NT2/D1 (cell line): ENCODE data around the gene EEF1AKMT4.

Source experiments
- DNase-seq: peaks from one replicate; pipeline ENCODE4 v3.0.0-alpha.2; 2011; ENCODE audit warnings: low read depth, low spot score
- H3K27me3 ChIP-seq: 2 replicates; pipeline ENCODE4 v1.6.0; 2011; ENCODE audit warnings: mild to moderate bottlenecking; ENCODE audit not compliant: insufficient read length, insufficient read depth
- H3K36me3 ChIP-seq: 2 replicates; pipeline ENCODE4 v1.6.1; 2011; ENCODE audit warnings: mild to moderate bottlenecking, low read length, mixed read lengths; ENCODE audit not compliant: insufficient read depth, insufficient read length
- H3K4me1 ChIP-seq: 2 replicates; pipeline ENCODE4 v1.5.1; 2011; ENCODE audit not compliant: insufficient read depth, insufficient read length
- H3K4me3 ChIP-seq: 2 replicates; pipeline ENCODE4 v1.5.1; 2011; ENCODE audit warnings: low read depth; ENCODE audit not compliant: insufficient read length
- H3K9ac ChIP-seq: 2 replicates; pipeline ENCODE4 v1.6.0; 2011; ENCODE audit warnings: low read depth; ENCODE audit not compliant: insufficient read length
- H3K9me3 ChIP-seq: 2 replicates; pipeline ENCODE4 v1.5.1; 2011; ENCODE audit warnings: mild to moderate bottlenecking, low read length; ENCODE audit not compliant: insufficient read depth
- SUZ12 ChIP-seq: IDR thresholded peaks from 2 replicates; pipeline ENCODE4 v1.6.1; 2011; ENCODE audit not compliant: insufficient read length, insufficient read depth; ENCODE audit errors: extremely low read depth
- YY1 ChIP-seq: IDR thresholded peaks from 2 replicates; pipeline ENCODE4 v1.6.1; 2011; ENCODE audit not compliant: insufficient read length, insufficient read depth
- ZNF274 ChIP-seq: IDR thresholded peaks from 2 replicates; pipeline ENCODE4 v1.6.1; 2011; ENCODE audit warnings: mild to moderate bottlenecking, low read depth, low read length

EEF1AKMT4 gene

DNA sequence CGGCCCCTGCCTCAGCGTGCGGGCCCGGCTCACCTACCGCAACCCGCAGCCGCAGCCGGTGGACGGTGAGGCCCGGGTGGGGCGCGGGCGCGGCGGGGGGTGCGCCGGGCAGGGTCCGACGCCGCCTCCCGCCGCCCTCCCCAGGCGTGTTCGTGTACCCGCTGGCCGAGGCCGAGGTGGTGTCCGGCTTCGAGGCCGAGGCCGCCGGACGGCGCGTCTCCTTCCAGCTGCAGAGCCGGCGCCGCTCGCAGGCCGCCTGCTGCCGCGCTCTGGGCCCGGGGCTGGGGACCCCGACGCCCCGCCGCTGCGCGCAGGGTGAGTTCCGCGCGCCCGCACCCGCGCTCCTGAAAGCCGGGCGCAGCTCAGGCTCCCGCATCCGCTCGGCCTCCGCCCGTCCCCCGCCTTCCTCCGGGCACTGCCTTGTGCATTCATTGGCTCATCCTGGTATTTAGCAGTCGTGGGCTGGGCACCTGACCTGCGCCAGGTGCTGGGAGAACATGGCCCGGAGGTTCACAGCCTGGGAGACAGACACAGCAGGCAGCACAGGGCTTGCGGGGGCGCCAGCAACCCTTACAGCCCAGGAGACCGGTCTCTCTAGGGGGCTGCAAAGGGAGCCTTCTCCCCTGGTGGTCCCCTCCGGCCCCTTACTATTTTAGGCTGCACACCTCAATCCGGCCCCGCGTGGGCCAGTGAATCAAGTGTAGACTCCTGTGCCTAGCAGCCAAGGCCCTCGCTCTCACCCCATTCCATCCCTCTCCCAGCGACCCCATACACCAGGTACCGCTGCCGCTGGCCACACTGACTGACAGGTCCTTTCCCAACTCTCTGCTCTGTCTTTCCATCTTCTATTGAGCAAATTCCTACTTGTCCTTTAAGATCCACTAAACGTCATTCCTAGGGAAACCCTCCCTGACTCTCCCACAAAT lies 18.6 kb upstream of the EEF1AKMT4 start:
- Histone ChIP-seq H3K36me3 (no peaks in the 10 kb centered on the region), H3K27me3 (peaks cover 69% of the 10 kb centered on the region), H3K9ac (peak overlapping the region; percentile 64), H3K4me1 (peaks cover 6% of the 10 kb centered on the region), H3K9me3 (no peaks in the 10 kb centered on the region), H3K4me3 (peak overlapping the region; percentile 47)
- TF ChIP-seq SUZ12 (peak; percentile 92), ZNF274 (no peak), YY1 (no peak)
- DNase-seq: no peak

GRCh38 chr3:184231671-184232070 lies 17.8 kb upstream of the EEF1AKMT4 start:
- H3K27me3 ChIP-seq: peaks cover 69% of the 10 kb centered on the region

GRCh38 chr3:184233127-184233843 lies 16.2 kb upstream of the EEF1AKMT4 start:
- DNase-seq: no peak
- H3K9me3 ChIP-seq: no peaks in the 10 kb centered on the region
- H3K27me3 ChIP-seq: peaks cover 60% of the 10 kb centered on the region
- no peak overlapping the region for H3K4me3 ChIP-seq
- no peaks in the 10 kb centered on the region for H3K36me3 ChIP-seq
- no peak overlapping the region for H3K9ac ChIP-seq
- H3K4me1 ChIP-seq: peaks cover 6% of the 10 kb centered on the region
- no peak for TF ChIP-seq YY1
- no peak for TF ChIP-seq SUZ12
- no peak for TF ChIP-seq ZNF274

More at GRCh38 chr3:184231671-184232070, 17.8 kb upstream of the EEF1AKMT4 start:
- no peaks in the 10 kb centered on the region for H3K36me3 ChIP-seq
- H3K9me3 ChIP-seq: no peaks in the 10 kb centered on the region
- TF ChIP-seq YY1: no peak
- no peak for TF ChIP-seq ZNF274
- no peak for TF ChIP-seq SUZ12
- DNase-seq: no peak
- peaks cover 6% of the 10 kb centered on the region for H3K4me1 ChIP-seq
- H3K4me3 ChIP-seq: no peak overlapping the region
- H3K9ac ChIP-seq: no peak overlapping the region

- DNase-seq: no peak
- Histone ChIP-seq H3K27me3 (peaks cover 50% of the 10 kb centered on the region), H3K9me3 (no peaks in the 10 kb centered on the region), H3K4me3 (no peak overlapping the region), H3K36me3 (no peaks in the 10 kb centered on the region), H3K9ac (no peak overlapping the region), H3K4me1 (peaks cover 6% of the 10 kb centered on the region)
- TF ChIP-seq SUZ12 (no peak), ZNF274 (no peak), YY1 (no peak)
These were observed 15.2 kb upstream of the EEF1AKMT4 start for GRCh38 chr3:184234224-184234623.

- H3K4me1 ChIP-seq: peaks cover 6% of the 10 kb centered on the region
- H3K27me3 ChIP-seq: peaks cover 44% of the 10 kb centered on the region
- no peak overlapping the region for H3K9ac ChIP-seq
- no peaks in the 10 kb centered on the region for H3K9me3 ChIP-seq
- no peaks in the 10 kb centered on the region for H3K36me3 ChIP-seq
- TF ChIP-seq ZNF274 (no peak), YY1 (no peak), SUZ12 (no peak)
- no peak overlapping the region for H3K4me3 ChIP-seq
- DNase-seq: no peak
These were observed 14.6 kb upstream of the EEF1AKMT4 start for GRCh38 chr3:184234671-184235380.

DNA sequence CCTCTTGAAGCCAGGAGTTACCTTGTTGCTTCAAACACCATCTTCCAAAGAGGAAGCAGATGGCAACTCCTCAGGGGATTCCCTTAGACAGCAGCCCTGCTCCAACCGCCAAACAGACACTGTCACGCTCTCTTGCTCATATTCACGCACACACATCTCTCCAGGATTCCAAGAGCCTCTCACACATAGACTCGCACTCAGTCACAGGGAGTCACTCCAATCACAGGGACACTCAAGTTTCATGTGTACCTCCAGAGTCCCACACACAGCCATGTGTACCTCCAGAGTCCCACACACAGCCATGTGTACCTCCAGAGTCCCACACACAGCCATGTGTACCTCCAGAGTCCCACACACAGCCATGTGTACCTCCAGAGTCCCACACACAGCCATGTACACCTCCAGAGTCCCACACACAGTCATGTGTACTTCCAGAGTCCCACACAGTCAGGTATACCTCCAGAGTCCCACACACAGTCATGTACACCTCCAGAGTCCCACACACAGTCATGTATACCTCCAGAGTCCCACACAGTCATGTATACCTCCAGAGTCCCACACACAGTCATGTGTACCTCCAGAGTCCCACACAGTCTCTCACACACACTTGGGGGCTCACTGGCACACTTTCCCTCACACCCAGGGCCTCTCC lies 14.0 kb upstream of the EEF1AKMT4 start:
- Histone ChIP-seq H3K9me3 (no peaks in the 10 kb centered on the region), H3K4me1 (peaks cover 6% of the 10 kb centered on the region), H3K9ac (no peak overlapping the region), H3K27me3 (peaks cover 38% of the 10 kb centered on the region), H3K36me3 (no peaks in the 10 kb centered on the region), H3K4me3 (no peak overlapping the region)
- no peak for DNase-seq
- no peak for TF ChIP-seq YY1
- no peak for TF ChIP-seq ZNF274
